ENCODE data around the gene HES4. TPM values are rescaled to one million over a fixed set of nuclear protein-coding genes. Genes with fewer than 3 reads are reported as not detected.

HES4 gene
- total and polyA plus RNA-seq, 10 of the 15 experiments (the other 5 are each of a cell fraction or from before 2014, with no cell fraction given), result 0.44 to 1.7 (median 0.85) TPM; not detected in 5

DNA sequence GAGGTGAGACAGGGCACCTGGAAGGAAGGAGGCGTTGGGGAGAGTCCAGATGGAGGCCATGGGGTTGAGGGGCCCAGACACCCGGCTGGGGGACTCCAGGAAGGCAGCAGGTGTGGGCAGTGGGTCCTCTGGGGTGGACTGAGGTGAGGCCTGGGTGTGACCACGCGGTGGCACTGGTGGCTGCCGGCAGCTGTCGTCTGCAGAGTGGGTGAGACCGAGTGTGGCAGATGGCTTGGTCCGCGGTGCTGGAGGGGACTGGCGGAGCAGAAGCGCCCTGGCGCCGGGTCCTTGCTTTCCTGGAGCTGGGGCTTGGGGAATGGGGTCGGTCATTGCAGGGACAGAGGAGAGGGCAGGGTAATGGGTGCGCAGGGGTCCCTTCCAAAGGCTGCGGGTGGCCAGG lies 32.5 kb upstream of the HES4 start:
- Histone ChIP-seq H3K9me3 (replicated peaks; ENCODE audit: control insufficient read depth, insufficient read depth, low read length) (no peaks in the 10 kb centered on the region), H2AFZ (ENCODE audit: control insufficient read depth, low read depth, low read length) (no peak overlapping the region), H3K27me3 (replicated peaks in 1 of 2; ENCODE audit: control insufficient read depth in 2 of 2, insufficient read depth in 2 of 2, low read length in 1 of 2) (no peaks in the 10 kb centered on the region), H3K4me2 (ENCODE audit: control insufficient read depth, insufficient read depth) (peak overlapping the region; percentile 68), H3K9ac (ENCODE audit: control insufficient read depth, insufficient read depth, low read length) (no peak overlapping the region), H3K36me3 (ENCODE audit: control insufficient read depth in 2 of 2, insufficient read depth in 2 of 2, low read length in 1 of 2) (no peaks in the 10 kb centered on the region; a peak in 2 of 4 replicates), H4K20me1 (ENCODE audit: control insufficient read depth, insufficient read depth) (no peaks in the 10 kb centered on the region), H3K4me1 (ENCODE audit: control insufficient read depth, insufficient read depth, low read length) (peaks cover 21% of the 10 kb centered on the region), H3K79me2 (ENCODE audit: control insufficient read depth, insufficient read depth, low read length) (no peaks in the 10 kb centered on the region), H3K27ac (ENCODE audit: control insufficient read depth, insufficient read depth) (no peak overlapping the region), H3K4me3 (0 out of 2 replicates have a peak overlapping the region, but pooled peaks have one; percentile 30)
- SMC1A ChIA-PET (ENCODE audit: uncharacterized antibody, unreplicated experiment), result interaction anchor here (1.2 to 3.6 kb wide), 12 partner anchors 8 to 339 kb away, joined by 3 to 24 read pairs (median 4); partner anchors contain the start of gene PERM1
- DNase-seq (ENCODE audit: low read depth, low spot score), result no peak
- intact Hi-C loops (cut with micrococcal nuclease; ENCODE audit: unreplicated experiment) (loop anchor here (2.0 kb wide), 1 partner anchor 258 kb away; no protein-coding TSS in a partner anchor), in situ Hi-C loops (cut with MboI) (no loop called here)
- RAD21 ChIA-PET (ENCODE audit: unreplicated experiment), result interaction anchor here (0.5 to 3.8 kb wide), 16 partner anchors 8 to 259 kb away, joined by 3 to 58 read pairs (median 6); partner anchors contain the start of genes ISG15 and UBE2J2
- FAIRE-seq, result no peak
- peak; percentile 43 for ATAC-seq
- CTCF ChIA-PET, result interaction anchor here (0.7 to 4.0 kb wide), 16 partner anchors 8 to 340 kb away, joined by 3 to 83 read pairs (median 5); partner anchors contain the start of genes AGRN, ISG15 and PERM1
- POLR2A ChIA-PET, result interaction anchor here (0.6 to 2.9 kb wide), 8 partner anchors 11 to 41 kb away, joined by 3 to 15 read pairs (median 6); partner anchors contain the start of gene ISG15
- BruUV-seq (replicated peaks), result no TSS peak
- WGBS (ENCODE audit: insufficient coverage, insufficient replicate concordance, low lambda C conversion rate, missing lambda C conversion rate), result 40% methylated on average over 16 of the region's 16 CpGs
- TF ChIP-seq RBBP5 (conservative IDR thresholded peaks at IDR 0.05) (no peak), EP300 (IDR thresholded peaks at IDR 0.05; ENCODE audit: borderline replicate concordance in 1 of 2, control insufficient read depth in 1 of 2, low read depth in 2 of 2, low read length in 2 of 2) (no peak), TCF3 (IDR thresholded peaks at IDR 0.05; ENCODE audit: borderline replicate concordance, insufficient read depth, low read depth, low read length) (0 out of 2 replicates have a peak, but pooled peaks have one; percentile 12), NFIC (IDR thresholded peaks at IDR 0.05; ENCODE audit: low read depth, low read length) (no peak), IRF3 (IDR thresholded peaks at IDR 0.05) (no peak), SRF (IDR thresholded peaks at IDR 0.05; ENCODE audit: low read depth in 2 of 2, low read length in 2 of 2) (no peak), SPI1 (IDR thresholded peaks at IDR 0.05; ENCODE audit: borderline replicate concordance, insufficient read depth, low read depth, low read length) (no peak), KAT2A (conservative IDR thresholded peaks at IDR 0.05; ENCODE audit: control insufficient read depth, low read depth, low read length) (no peak), IKZF1 (conservative IDR thresholded peaks at IDR 0.05) (no peak), GATAD2B (conservative IDR thresholded peaks at IDR 0.05; ENCODE audit: low read depth) (peak; percentile 13; the same call in 1 of the 2 replicates)
- TF ChIP-seq, protein P1, sequence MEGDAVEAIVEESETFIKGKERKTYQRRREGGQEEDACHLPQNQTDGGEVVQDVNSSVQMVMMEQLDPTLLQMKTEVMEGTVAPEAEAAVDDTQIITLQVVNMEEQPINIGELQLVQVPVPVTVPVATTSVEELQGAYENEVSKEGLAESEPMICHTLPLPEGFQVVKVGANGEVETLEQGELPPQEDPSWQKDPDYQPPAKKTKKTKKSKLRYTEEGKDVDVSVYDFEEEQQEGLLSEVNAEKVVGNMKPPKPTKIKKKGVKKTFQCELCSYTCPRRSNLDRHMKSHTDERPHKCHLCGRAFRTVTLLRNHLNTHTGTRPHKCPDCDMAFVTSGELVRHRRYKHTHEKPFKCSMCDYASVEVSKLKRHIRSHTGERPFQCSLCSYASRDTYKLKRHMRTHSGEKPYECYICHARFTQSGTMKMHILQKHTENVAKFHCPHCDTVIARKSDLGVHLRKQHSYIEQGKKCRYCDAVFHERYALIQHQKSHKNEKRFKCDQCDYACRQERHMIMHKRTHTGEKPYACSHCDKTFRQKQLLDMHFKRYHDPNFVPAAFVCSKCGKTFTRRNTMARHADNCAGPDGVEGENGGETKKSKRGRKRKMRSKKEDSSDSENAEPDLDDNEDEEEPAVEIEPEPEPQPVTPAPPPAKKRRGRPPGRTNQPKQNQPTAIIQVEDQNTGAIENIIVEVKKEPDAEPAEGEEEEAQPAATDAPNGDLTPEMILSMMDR (IDR thresholded peaks at IDR 0.05 in 2 of 3, conservative IDR thresholded peaks at IDR 0.05 in 1 of 3; ENCODE audit: control insufficient read depth in 2 of 3, extremely low read depth in 1 of 3, insufficient read depth in 1 of 3, low read depth in 3 of 3, low read length in 3 of 3), result peak in 1 of 3 experiments; percentile 16; a peak in 1 of 6 replicates
- TF ChIP-seq, protein P2, sequence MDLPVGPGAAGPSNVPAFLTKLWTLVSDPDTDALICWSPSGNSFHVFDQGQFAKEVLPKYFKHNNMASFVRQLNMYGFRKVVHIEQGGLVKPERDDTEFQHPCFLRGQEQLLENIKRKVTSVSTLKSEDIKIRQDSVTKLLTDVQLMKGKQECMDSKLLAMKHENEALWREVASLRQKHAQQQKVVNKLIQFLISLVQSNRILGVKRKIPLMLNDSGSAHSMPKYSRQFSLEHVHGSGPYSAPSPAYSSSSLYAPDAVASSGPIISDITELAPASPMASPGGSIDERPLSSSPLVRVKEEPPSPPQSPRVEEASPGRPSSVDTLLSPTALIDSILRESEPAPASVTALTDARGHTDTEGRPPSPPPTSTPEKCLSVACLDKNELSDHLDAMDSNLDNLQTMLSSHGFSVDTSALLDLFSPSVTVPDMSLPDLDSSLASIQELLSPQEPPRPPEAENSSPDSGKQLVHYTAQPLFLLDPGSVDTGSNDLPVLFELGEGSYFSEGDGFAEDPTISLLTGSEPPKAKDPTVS (IDR thresholded peaks at IDR 0.05; ENCODE audit: low read depth, low read length), result no peak
- TF ChIP-seq, protein P3, sequence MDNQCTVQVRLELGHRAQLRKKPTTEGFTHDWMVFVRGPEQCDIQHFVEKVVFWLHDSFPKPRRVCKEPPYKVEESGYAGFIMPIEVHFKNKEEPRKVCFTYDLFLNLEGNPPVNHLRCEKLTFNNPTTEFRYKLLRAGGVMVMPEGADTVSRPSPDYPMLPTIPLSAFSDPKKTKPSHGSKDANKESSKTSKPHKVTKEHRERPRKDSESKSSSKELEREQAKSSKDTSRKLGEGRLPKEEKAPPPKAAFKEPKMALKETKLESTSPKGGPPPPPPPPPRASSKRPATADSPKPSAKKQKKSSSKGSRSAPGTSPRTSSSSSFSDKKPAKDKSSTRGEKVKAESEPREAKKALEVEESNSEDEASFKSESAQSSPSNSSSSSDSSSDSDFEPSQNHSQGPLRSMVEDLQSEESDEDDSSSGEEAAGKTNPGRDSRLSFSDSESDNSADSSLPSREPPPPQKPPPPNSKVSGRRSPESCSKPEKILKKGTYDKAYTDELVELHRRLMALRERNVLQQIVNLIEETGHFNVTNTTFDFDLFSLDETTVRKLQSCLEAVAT (IDR thresholded peaks at IDR 0.05), result 0 out of 2 replicates have a peak, but pooled peaks have one; percentile 21
- TF ChIP-seq, protein P4, sequence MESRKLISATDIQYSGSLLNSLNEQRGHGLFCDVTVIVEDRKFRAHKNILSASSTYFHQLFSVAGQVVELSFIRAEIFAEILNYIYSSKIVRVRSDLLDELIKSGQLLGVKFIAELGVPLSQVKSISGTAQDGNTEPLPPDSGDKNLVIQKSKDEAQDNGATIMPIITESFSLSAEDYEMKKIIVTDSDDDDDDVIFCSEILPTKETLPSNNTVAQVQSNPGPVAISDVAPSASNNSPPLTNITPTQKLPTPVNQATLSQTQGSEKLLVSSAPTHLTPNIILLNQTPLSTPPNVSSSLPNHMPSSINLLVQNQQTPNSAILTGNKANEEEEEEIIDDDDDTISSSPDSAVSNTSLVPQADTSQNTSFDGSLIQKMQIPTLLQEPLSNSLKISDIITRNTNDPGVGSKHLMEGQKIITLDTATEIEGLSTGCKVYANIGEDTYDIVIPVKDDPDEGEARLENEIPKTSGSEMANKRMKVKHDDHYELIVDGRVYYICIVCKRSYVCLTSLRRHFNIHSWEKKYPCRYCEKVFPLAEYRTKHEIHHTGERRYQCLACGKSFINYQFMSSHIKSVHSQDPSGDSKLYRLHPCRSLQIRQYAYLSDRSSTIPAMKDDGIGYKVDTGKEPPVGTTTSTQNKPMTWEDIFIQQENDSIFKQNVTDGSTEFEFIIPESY (IDR thresholded peaks at IDR 0.05), result peak; percentile 49; the same call in 1 of the 2 replicates

All from GM12878 (cell line).